ENCODE data around the gene LRRC37A2.
"Not testable (repeated sequence)": the region's sequence is repeated elsewhere in the genome, so short reads cannot be mapped to it uniquely, and the experiment has no call there.

The LRRC37A2 gene

DNA sequence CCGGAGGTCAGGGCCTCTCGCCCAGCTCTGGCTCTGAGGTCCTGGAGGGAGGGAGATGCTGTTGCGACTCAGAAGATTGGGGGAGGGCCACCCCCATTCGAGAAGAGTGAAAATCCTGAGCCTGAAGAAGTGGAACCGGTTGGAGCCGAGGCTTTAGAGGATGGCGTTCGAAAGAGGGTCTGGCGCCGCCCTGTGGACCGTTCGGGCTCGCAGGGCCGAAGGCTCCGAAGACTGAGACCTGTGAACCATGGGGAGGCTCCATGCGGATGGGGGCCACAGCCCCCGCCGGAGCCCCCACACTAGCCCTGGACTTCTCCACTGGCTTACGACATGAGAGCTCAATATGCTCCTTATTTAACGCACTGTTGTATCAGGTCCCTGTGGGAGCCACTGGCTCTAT is 46.9 kb downstream of the LRRC37A2 start:
- not testable (repeated sequence) for H3K27me3 ChIP-seq (ENCODE audit: control insufficient read depth, insufficient read depth, low read length, poor library complexity, severe bottlenecking); H3K27ac ChIP-seq (ENCODE audit: insufficient read depth, low read depth, low read length, poor library complexity, severe bottlenecking); H3K4me3 ChIP-seq (ENCODE audit: insufficient read depth, low read depth, low read length); H3K4me1 ChIP-seq (ENCODE audit: control insufficient read depth, insufficient read depth, low read length); H3K36me3 ChIP-seq (ENCODE audit: control insufficient read depth, insufficient read depth, low read length); H3K9me3 ChIP-seq (ENCODE audit: control insufficient read depth, low read length)
- WGBS, 2 experiments = no CpG with 5 or more reads among the region's 20 CpGs

DNA sequence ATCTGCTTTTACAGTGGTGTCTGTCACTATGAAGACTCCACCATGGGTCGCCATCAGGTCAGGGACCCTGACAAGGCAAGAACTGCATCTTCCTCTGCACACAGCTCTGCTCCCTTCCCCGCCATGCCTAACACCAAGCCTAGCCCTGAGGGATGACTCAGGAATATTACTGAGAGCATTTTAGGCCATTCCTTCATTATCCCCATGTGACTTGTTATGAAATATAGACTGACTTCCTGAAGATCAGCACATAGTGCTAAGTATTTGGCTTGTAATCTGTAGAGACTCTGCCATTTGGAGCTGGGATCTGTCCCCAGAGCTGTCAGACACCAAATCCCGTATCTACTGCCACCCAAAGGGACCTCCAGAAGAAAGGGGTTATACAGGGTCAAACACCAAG is 47.8 kb downstream of the LRRC37A2 start:
- not testable (repeated sequence) for H3K9me3 ChIP-seq (ENCODE audit: control insufficient read depth, low read length); H3K4me1 ChIP-seq (ENCODE audit: control insufficient read depth, insufficient read depth, low read length); H3K4me3 ChIP-seq (ENCODE audit: insufficient read depth, low read depth, low read length); H3K27ac ChIP-seq (ENCODE audit: insufficient read depth, low read depth, low read length, poor library complexity, severe bottlenecking); H3K27me3 ChIP-seq (ENCODE audit: control insufficient read depth, insufficient read depth, low read length, poor library complexity, severe bottlenecking); H3K36me3 ChIP-seq (ENCODE audit: control insufficient read depth, insufficient read depth, low read length)
- no CpG with 5 or more reads among the region's 3 CpGs for WGBS, 2 experiments

DNA sequence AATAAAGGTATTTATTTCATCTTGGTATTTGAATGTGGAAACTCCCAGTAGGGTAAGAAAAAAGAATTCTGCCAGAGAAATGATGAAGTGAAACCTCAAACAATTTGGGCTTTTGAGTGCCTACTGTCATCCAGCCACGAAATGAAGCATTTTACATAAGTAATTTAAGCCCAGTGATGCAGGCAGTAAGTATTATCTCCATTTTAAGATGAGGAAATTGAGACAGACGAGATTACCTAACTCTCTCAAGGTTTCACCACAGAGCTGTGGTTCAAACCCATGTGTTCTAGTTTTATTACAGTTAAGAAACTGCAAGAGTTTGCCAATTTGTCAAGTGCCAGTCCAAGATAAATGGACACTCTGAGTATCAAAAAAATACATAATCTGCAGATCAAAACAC is 54.0 kb downstream of the LRRC37A2 start:
- H3K9me3 ChIP-seq (ENCODE audit: control insufficient read depth, low read length); H3K36me3 ChIP-seq (ENCODE audit: control insufficient read depth, insufficient read depth, low read length); H3K4me3 ChIP-seq (ENCODE audit: insufficient read depth, low read depth, low read length); H3K27ac ChIP-seq (ENCODE audit: insufficient read depth, low read depth, low read length, poor library complexity, severe bottlenecking); H3K27me3 ChIP-seq (ENCODE audit: control insufficient read depth, insufficient read depth, low read length, poor library complexity, severe bottlenecking); H3K4me1 ChIP-seq (ENCODE audit: control insufficient read depth, insufficient read depth, low read length): not testable (repeated sequence)
- WGBS, 2 experiments = no CpG with 5 or more reads among the region's 2 CpGs

DNA sequence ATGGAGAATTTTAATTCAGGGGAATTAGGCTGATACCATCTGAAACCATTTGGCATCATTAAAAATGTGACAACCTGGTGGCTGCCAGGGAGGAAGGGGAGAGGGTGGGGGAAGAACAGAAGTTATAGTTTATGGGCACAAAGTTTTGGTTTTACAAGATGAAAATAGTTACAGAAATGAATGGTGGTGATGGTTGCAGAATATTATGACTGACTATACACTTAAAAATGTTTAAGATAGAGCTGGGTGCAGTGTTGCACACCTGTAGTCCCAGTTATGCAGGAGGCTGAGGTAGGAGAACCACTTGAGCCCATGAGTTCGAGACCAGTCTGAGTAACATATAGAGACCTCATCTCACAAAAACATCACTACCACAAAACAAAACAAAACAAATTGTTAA is 54.7 kb downstream of the LRRC37A2 start:
- not testable (repeated sequence) for H3K27me3 ChIP-seq (ENCODE audit: control insufficient read depth, insufficient read depth, low read length, poor library complexity, severe bottlenecking); H3K9me3 ChIP-seq (ENCODE audit: control insufficient read depth, low read length); H3K27ac ChIP-seq (ENCODE audit: insufficient read depth, low read depth, low read length, poor library complexity, severe bottlenecking); H3K36me3 ChIP-seq (ENCODE audit: control insufficient read depth, insufficient read depth, low read length); H3K4me1 ChIP-seq (ENCODE audit: control insufficient read depth, insufficient read depth, low read length); H3K4me3 ChIP-seq (ENCODE audit: insufficient read depth, low read depth, low read length)
- WGBS, 2 experiments = no CpG with 5 or more reads among the region's 1 CpG

DNA sequence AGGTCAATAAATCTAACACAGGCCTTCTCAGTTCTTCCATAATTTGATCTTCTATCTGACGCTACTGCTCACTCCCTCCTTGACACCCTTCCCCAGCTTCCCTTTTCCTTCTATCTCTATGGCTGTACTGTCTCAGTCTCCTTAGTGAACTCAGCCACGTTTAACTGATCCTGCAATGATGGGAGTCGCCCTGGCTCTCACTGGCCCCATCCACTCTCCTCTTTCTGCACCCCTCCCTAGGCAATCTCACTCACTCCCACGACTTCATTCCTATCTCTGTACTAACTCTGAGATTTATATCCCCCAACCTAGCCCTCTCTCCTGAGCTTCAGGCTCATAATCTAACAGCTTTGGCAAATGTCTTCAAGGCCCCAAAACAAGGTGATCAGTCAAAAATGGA is 59.5 kb downstream of the LRRC37A2 start:
- H3K9me3 ChIP-seq (ENCODE audit: control insufficient read depth, low read length); H3K27me3 ChIP-seq (ENCODE audit: control insufficient read depth, insufficient read depth, low read length, poor library complexity, severe bottlenecking); H3K4me1 ChIP-seq (ENCODE audit: control insufficient read depth, insufficient read depth, low read length); H3K36me3 ChIP-seq (ENCODE audit: control insufficient read depth, insufficient read depth, low read length); H3K27ac ChIP-seq (ENCODE audit: insufficient read depth, low read depth, low read length, poor library complexity, severe bottlenecking); H3K4me3 ChIP-seq (ENCODE audit: insufficient read depth, low read depth, low read length): not testable (repeated sequence)
- no CpG with 5 or more reads among the region's 4 CpGs for WGBS, 2 experiments

DNA sequence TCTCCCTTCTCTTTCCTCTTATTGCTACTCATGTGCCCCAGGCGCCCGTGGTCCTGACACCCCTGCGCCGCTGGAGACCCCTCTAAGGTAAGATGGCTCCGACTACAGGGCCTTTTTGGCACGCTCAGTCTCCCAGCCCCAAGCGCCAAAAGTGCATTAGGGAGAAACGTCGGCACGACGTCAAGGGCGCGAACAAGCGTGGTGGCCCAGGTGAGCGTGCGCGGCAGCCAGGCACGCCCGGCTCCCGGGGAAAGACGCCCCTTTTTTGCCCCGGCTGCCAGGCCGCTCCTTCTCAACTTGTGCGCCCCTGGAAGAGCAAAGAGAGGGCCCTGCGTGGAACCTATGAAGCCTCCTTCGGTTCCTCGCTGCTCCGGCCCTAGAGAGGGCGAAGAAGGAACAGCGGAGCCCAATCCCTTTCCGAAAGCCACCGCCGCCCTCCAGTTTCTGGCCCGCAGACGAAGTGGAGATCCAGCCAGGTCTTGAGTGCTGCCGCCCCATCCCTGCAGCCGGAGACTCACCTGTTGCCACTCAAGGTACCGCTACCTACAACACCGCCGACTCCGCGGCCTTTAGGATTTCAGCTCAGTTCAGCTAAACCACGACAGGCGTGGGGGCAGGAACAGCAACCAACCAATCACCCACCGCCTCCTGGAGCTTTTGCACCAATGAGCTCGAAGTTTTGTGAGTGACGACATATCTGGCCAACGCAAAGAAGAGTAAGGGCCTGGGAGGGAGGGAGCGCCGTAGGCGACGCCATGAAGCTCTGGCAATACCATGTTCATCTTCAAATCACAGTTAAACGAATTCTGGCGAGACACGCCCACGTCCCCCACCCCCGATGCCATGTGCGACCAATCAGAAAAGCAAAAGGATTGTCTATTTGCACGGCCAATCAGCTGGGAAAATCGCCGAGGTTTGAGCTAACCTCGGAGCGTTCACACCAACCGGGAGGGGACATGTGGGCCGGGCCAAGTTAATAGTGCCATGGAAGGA is 67.1 kb downstream of the LRRC37A2 start, which contains the start of gene ARL17A:
ARL17A (minus strand) TSS at position 609 of the 993 bp plus-strand sequence. CDS start 3,369 bp downstream, outside the sequence.
- not testable (repeated sequence) for H3K36me3 ChIP-seq (ENCODE audit: control insufficient read depth, insufficient read depth, low read length); H3K4me1 ChIP-seq (ENCODE audit: control insufficient read depth, insufficient read depth, low read length); H3K27me3 ChIP-seq (ENCODE audit: control insufficient read depth, insufficient read depth, low read length, poor library complexity, severe bottlenecking); H3K9me3 ChIP-seq (ENCODE audit: control insufficient read depth, low read length); H3K27ac ChIP-seq (ENCODE audit: insufficient read depth, low read depth, low read length, poor library complexity, severe bottlenecking); H3K4me3 ChIP-seq (ENCODE audit: insufficient read depth, low read depth, low read length)
- WGBS, 2 experiments = 0% methylated on average over 6 of the region's 65 CpGs; no CpG with 5 or more reads in 1 of the 2 experiments

DNA sequence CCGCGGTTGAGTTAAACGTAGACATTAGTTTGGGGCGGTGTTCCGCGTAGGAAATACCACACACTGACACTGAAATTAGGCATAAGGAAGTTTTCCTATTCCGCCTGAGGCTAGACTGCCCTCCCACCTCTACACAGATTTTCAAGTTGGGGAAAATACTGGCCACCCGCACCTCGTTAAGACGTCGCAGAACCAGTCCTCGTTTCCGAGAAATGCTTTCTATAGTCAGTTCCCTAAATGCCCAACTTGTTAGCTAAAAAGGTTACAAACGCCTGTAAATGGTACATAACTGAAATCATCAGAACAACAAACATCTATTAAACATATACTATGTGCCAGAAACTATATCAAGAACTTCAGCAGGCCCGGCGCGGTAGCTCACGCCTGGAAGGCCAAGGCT is 67.8 kb downstream of the LRRC37A2 start:
- H3K4me3 ChIP-seq (ENCODE audit: insufficient read depth, low read depth, low read length); H3K36me3 ChIP-seq (ENCODE audit: control insufficient read depth, insufficient read depth, low read length); H3K4me1 ChIP-seq (ENCODE audit: control insufficient read depth, insufficient read depth, low read length); H3K27me3 ChIP-seq (ENCODE audit: control insufficient read depth, insufficient read depth, low read length, poor library complexity, severe bottlenecking); H3K9me3 ChIP-seq (ENCODE audit: control insufficient read depth, low read length); H3K27ac ChIP-seq (ENCODE audit: insufficient read depth, low read depth, low read length, poor library complexity, severe bottlenecking): not testable (repeated sequence)
- WGBS, 2 experiments = no CpG with 5 or more reads among the region's 18 CpGs

DNA sequence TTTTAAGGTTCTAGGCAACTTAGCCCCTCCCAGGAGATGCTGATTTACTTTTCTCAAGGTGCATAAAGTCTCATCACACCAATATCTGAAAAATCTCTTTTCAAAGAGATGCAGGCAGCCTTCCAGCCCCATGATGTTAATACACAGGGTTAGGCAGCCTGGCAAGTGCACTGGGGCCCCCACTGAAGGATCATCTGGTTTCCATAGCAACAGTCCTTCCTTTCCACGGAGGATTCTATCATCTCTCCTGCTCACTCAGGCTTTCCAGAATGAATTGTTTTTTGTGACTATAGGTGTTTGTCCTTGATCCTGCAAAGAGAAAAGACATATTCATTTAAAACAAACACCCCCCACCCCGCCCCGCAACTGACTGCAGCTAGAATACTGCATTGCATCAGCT is 73.2 kb downstream of the LRRC37A2 start:
- not testable (repeated sequence) for H3K27ac ChIP-seq (ENCODE audit: insufficient read depth, low read depth, low read length, poor library complexity, severe bottlenecking); H3K9me3 ChIP-seq (ENCODE audit: control insufficient read depth, low read length); H3K4me1 ChIP-seq (ENCODE audit: control insufficient read depth, insufficient read depth, low read length); H3K27me3 ChIP-seq (ENCODE audit: control insufficient read depth, insufficient read depth, low read length, poor library complexity, severe bottlenecking); H3K4me3 ChIP-seq (ENCODE audit: insufficient read depth, low read depth, low read length); H3K36me3 ChIP-seq (ENCODE audit: control insufficient read depth, insufficient read depth, low read length)
- WGBS, 2 experiments = no CpG with 5 or more reads among the region's 3 CpGs

DNA sequence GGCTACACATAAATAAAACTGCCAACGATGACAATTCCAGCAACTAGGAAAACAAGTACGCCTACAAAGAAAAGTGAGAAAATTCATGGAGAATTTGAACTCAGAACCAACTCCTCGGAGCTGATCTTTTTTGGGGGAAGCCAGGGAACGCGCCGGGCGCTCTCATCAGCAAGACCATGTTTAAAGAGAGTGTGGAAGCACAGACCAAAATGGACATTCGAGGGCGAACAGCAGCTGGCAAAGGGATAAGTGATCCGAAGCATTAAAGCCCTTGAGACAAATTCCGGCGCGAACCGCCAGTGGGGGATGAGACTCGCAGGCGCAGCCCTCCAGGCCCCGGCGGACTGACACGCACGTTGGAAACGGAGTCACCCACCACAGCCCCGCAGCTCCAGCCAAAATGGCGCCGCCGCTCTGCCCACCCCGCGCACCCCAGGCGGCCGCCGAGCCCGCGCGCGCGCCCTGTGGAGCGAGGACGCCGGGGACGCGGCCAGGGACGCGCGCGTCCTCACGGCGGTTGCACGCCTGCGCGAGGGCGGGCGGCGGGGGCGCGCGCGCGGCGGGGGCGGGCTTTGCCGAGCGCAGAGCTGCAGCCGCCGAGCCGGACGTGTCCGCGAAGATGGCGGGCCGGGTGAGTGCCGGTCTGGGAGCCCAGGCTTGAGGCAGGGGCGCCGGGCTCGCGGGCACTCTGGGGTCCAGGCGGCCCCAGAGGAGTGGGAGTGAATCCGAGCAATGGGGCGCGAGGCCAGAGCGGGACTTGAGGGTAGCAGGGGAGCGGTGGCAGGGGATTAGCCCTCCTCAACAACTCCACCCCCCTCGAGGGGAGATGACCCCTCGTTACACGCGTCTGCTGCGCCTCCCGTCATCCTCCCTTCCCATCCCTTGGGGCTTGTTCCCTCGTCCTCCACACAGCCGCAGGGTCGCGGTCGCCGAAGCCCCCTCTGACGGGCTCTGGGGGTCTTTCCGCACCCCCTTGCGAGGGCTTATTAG is 78.2 kb downstream of the LRRC37A2 start, which contains the start of gene NSF:
NSF (plus strand) TSS at position 513 of the 990 bp plus-strand sequence; CDS start at position 620, 107 bp downstream.
- not testable (repeated sequence) for H3K27me3 ChIP-seq (ENCODE audit: control insufficient read depth, insufficient read depth, low read length, poor library complexity, severe bottlenecking); H3K4me3 ChIP-seq (ENCODE audit: insufficient read depth, low read depth, low read length); H3K27ac ChIP-seq (ENCODE audit: insufficient read depth, low read depth, low read length, poor library complexity, severe bottlenecking); H3K36me3 ChIP-seq (ENCODE audit: control insufficient read depth, insufficient read depth, low read length); H3K4me1 ChIP-seq (ENCODE audit: control insufficient read depth, insufficient read depth, low read length); H3K9me3 ChIP-seq (ENCODE audit: control insufficient read depth, low read length)
- no CpG with 5 or more reads among the region's 95 CpGs for WGBS, 2 experiments

DNA sequence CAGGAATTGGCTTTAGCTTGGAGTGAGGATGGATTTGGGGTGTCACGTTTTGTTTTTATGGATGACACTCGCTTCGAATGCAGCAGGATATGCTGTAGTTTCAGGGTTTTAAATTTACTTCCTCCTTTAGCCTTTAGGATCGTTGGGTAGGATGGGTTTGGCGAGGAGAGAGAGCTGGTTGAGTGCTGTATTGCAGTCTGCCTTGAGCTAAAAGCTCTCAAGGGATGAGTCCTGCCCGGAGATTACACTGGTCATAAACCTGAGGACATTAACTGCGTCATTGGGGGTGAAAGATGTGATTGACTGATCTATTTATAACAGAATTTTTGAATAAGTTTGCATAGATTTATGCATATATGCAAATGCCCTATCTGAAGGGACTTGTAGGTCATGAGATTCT is 79.1 kb downstream of the LRRC37A2 start:
- not testable (repeated sequence) for H3K36me3 ChIP-seq (ENCODE audit: control insufficient read depth, insufficient read depth, low read length); H3K9me3 ChIP-seq (ENCODE audit: control insufficient read depth, low read length); H3K27me3 ChIP-seq (ENCODE audit: control insufficient read depth, insufficient read depth, low read length, poor library complexity, severe bottlenecking); H3K27ac ChIP-seq (ENCODE audit: insufficient read depth, low read depth, low read length, poor library complexity, severe bottlenecking); H3K4me1 ChIP-seq (ENCODE audit: control insufficient read depth, insufficient read depth, low read length); H3K4me3 ChIP-seq (ENCODE audit: insufficient read depth, low read depth, low read length)
- no CpG with 5 or more reads among the region's 7 CpGs for WGBS, 2 experiments
